Activated gamma-delta T cell treated with anti-CD3 and anti-CD28 coated beads, Interleukin-2, amount 50 U/mL, for 16 hours (primary cell): Measurements from ENCODE around the gene GIGYF2.

Source experiments
- DNase-seq: peaks from one replicate; pipeline ENCODE4 v3.0.0-alpha.2; 2020; ENCODE audit warnings: low read depth

GIGYF2 gene

DNA sequence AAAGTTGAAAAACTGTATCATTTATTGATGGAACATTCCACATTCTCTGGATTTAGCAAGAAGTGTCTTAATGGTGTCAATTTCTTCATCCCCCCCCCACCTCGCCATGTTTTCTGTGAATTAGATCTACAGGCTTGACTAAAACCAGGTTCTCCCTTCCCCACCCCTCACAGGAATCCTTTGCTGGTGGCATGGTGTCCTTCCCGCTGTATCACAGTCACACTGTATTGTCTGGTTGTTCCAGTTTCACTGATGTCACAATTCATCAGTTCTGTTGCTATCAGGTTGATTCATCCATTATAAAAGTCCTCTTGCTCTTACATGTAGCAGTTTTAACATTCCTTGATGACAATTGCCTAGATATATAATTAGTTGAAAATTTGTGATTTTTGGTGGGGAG is 166.9 kb downstream of the GIGYF2 start:
- DNase-seq = no peak

DNA sequence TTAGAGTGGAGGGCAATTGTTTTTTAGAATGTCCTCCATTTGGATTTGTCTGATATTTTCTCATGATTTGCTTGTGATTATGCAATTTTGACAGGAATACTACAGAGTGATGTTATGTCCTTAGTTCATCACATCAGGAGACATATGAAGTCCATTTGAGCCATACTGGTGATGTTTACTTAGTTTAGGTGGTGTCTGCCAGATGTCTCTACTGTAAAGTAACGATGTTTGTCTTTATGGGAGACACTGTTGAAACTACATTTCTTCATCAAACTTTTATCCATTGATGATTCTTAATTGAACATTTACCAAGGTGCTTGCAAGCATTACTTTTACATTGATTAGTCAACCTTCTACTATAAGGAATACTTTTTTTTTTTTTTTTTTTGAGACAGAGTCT is 168.0 kb downstream of the GIGYF2 start:
- no peak for DNase-seq

DNA sequence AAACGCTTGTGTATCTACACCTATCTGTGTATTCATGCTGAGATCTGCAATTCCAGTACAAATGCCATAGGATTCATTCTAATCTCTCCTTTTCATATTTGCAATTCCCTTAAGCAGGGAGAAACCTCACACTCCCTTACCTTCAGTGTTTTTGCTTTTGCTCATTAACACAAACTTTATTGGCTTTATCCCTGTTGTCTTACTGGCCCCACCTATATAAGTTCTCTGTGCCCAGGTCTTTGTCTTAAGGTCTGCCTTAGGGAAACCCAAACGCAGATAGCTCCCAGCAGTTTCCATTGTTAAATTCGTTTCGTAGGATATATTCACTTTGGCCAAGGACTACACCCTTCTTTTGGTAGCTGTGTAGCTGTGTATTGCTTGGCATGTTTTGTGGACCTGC is 169.0 kb downstream of the GIGYF2 start:
- no peak for DNase-seq

DNA sequence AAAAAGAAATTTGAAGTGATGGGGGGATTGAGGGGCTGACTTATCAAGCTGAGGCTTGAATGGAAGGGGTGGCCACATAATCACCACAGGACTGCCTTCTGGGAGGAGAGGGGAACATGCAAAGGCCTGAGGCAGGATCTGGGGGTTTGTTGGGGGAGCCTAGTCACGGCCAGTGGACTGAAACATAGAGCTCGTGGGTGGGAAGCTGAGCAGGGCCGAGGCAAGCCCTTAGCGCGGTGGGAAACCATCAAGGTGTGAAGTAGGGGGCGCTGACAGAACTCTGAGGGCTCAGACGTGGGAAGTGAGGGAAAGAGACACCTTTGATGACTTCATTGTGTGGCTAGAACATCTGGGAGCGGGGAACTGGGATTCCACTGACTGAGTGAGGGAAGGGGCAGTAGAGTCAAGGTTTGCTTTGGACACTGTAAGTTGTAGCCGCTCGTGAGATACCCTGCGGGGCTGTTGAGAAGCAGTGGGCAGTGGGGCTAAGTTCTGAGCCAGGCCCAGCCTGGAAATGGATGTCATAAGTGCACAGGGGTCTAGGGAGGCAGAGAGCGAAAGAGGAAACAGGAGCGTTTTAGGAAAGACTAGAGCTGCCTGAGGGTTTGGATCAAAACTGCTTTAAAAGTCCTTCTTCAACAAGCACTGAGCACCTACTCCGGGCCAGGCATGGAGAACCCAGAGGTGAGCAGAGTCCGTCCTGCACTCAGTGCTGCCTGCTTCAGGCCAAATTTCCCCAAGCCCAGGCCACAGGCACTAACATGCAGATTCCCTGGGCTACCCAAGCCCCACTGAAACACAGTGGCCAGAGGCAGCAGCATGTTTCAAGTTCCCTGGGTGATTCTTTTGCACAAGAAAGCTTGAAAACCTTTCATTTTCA is 172.2 kb downstream of the GIGYF2 start:
- no peak for DNase-seq

DNA sequence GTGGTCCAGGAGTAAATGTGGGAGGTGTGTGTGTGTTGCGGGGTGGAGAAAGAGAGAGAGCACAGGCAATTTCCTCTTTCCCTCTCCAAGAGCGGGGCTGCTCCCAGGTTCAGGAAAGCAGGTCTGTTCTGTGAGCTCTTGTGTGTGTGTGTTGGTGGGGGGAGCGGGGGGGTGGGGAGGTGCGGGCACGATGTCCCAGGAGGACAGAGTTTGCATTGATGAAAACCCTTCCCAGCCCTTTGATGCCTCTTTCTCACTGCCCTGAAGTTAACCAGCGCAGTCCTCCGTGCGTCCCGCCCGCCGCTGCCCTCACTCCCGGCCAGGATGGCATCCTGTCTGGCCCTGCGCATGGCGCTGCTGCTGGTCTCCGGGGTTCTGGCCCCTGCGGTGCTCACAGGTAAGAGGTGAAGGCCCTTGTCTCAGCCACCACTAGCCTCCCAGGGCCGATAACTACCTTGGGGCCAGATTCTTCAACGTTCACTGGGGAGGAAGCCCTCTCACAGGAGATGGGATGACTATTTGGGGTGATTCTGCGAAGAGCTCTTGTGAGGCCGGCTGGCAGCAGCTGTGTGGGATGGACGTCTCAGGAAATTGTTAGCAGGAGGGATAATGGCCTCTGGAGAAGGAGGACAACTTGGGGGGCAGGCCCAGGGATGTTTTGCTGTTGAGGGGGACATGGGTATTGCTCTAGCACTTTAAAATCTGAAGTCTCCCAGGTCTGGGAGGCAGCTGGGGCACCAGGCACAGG is 173.1 kb downstream of the GIGYF2 start, which contains the start of gene SNORC:
TSS of gene SNORC (plus strand) at position 247 of the 748 bp plus-strand sequence. CDS start at position 325, 78 bp downstream.
- no peak for DNase-seq

DNA sequence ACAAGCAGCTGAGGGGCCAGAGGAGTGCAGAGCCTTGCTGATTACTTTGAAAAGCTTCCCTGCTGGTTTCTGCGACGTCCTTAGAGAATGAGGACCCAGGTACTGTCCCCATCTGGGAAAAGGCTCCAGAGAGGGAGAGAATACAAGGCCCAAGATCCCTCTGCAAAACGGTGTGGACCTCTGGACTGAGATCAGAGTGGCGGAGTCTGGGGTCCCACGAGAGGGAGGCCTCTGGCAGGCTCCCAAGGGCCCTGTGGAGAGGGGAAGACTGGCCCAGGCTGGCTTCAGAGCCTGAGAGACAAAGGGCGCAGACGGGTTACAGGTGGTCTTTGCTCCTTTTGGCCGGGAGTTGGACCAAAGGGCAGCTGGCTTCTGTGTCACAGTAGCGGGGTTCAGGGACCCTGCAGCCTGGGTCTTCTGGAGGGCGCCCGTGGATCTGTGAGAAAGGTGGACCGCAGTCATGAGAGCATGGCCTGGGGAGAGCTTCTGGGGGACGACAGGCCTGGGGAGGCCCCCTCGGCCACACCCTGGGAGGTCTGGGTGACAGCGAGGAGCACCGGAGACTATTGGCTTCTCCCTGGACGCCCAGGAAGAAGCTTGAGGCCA is 173.7 kb downstream of the GIGYF2 start:
- no peak for DNase-seq

DNA sequence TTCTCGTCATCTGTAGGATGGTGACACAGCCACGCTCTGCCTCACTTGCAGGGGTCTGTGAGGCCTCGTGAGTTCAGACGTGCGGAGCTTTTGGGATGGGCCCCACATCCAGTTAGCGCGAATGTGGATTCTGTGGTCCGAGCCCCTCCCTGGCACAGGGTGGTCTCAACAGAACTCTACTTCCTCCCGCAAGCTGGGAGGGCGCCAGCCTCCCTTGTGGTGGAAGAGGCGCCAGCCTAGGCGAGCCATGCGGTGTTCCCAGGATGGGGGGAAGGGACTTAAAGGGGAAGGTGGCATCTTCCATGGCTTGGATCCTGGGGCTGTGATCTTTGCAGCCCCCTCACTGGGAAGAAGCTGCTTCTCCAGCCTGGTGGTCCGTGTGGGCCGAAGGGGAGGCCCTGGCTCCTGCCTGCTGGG is 174.3 kb downstream of the GIGYF2 start:
- no peak for DNase-seq

DNA sequence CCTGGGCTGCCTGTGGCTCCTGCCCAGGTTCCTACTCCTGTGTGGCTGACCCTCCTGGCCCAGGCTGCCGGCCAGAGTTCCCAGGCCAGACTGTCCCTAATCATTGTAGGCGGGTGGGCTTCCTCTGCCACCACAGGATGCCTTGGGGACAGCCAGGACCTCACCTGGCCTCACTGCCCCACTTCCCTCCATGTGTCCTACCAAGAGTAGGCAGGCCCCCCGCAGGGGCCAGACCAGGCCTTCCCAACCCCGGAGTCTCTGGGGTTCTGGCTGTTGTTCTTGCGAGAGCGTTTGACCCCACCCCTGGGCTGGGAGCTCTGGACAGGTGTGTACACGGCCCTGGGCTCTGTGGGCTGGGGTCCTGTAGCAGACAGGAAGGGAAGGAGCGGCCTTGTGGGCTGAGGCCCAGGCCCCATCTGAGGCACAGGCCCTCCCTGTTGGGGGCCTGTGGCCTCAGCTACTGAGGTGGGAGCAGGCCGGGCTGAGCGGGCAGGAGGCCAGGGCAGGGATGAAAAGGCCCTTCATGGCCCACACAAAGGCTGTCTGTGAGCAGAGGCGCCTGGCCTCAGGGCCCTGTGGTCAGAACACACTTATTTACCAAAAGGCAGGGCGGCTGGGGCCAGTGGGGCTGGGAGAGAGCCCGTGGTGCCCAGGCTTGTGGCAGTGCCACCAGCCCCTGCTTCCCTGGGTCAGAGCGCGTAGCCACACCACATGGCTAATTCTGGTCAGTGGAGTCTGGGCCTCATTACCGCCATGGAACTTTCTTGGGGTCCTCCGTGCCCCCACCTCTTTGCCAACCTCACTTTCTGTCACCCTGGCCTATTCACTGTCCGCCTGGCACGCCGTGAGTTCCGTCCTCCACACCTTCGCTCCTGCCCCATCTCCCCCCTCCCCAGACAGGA is 175.0 kb downstream of the GIGYF2 start:
- DNase-seq = no peak

DNA sequence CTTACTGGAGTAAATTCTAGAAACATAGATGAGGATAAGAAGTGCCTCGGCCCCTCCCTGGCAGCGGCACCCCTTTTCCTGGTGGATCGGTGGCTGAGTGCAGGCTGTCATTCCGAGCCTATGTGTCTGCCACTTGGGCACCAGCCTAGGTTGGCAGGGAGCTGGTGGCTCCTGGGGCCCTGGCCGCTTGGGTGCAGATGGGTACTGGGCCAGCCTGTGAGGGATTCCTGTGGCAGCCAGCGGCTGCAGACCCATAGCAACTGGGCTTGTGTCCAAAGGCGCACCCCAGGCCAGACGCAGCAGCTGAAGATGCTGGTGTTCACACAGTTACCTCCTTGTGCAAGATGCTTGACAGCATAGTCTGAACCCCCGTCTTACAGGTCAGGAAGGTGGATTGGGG is 175.7 kb downstream of the GIGYF2 start:
- no peak for DNase-seq

DNA sequence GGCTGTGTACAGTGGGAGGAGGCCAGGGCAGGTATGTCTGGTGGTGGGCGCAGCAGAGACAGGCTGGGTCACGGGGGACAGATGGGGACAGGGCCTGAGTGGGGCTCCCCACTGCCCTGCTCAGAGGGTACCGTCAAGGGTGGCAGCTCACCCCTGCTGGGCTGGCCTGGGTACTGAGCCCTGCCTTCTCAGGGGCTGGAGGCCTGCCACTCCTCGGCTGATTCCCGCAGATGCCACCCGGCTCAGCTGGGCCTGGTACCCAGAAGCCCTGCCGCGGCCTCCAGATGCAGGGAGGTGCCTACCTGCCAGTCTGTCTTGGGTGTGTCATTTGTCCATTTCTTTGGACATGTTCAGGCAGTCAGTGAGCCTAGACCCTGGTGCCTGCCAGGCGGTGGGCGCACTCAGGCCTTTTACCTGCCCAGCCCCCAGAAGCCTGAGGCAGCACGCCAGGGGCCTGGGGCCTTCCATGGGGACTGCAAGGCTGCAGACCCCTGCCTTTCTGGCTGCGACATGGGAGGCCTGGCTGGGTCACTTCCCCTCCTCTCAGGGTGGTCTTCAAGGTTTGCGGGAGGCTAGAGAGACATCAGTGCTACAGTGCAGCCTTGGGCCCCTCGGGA is 176.3 kb downstream of the GIGYF2 start:
- DNase-seq = no peak

DNA sequence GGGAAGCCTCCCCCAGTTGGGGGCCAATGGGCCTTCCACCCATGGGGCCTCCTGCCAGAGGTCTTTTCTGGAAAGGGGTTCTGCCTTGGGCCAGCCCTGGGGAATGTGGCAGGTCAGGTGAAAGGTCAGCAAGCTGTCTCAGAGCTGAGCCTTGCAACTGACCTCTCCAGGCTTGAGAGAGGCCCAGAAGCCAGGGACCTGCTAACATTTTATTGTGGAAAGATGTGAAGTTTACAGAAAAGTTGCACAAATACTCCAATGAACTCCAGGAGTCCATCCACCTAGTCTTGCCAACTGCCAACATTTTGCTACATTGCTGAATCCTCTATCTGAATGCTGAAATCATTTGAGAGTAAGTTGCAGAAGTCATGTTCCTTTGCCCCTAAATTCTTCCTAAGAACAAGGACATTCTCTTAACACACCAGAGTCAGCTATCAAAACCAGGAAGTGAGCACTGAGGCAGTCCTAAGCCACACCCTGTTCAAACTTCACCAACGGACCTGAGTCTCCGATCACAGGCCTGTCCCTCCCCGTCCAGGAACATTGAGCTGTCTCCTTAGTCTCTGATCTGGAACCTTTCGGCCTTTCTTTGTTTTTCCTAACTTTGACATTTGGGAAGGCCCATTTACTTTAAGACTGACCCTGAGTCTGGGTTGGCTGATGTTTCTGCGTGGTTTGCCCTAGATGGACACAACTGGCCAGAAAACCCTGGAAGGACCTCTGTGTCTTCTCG is 176.9 kb downstream of the GIGYF2 start:
- DNase-seq = no peak

DNA sequence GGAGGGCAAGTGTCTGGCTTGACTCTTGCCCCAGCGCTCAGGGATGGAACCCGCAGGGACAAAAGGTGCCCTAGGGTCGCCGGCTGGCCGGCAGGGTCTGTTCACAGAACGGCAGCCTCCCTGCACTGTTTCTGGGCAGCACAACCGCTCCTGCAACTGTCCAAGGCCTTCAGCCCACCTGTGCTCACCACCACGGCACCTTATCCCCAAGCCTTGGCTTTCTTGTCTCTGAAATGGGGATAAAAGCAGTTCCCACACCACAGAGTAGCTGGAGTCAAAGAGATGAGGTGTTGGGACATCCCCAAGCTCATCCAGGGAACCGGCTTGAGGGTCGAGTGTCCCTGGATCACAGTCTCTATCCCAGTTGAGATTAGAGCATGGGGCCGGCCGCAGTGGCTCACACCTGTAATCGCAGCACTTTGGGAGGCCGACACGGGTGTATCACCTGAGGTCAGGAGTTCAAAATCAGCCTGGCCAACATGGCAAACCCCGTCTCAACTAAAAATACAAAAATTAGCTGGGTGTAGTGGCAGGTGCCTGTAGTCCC is 177.6 kb downstream of the GIGYF2 start:
- no peak for DNase-seq

DNA sequence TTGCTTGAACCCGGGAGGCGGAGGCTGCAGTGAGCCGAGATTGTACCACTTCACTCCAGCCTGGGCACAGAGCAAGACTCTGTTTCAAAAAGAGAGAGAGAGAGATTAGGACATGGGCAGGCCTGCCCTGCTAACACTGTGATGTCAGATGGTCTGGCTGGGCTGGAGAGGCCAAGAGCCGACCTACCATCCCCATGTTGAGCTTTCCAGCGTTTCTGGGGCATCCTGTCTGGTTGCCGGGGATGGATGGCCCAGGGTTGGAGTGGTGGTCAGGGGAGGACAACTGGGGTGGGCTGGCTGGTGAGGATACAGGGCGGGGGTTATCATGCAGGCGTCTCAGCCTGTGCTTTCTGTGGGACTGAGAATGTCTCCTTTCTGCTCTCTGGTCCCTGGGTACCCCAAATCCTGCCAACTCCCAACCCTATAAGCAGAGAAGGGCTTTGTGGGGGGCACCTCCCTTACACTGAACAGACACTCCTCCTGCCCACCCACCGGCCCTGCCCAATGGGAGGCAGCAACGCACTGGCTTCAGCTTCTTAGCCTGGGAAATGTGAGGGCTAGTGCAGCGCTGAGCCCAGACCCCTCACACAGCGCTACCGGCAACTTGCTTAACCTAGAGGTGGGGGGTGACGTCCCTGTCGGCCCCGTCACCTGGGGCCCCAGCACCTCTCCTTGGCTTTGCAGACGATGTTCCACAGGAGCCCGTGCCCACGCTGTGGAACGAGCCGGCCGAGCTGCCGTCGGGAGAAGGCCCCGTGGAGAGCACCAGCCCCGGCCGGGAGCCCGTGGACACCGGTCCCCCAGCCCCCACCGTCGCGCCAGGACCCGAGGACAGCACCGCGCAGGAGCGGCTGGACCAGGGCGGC is 178.4 kb downstream of the GIGYF2 start:
- DNase-seq = no peak

DNA sequence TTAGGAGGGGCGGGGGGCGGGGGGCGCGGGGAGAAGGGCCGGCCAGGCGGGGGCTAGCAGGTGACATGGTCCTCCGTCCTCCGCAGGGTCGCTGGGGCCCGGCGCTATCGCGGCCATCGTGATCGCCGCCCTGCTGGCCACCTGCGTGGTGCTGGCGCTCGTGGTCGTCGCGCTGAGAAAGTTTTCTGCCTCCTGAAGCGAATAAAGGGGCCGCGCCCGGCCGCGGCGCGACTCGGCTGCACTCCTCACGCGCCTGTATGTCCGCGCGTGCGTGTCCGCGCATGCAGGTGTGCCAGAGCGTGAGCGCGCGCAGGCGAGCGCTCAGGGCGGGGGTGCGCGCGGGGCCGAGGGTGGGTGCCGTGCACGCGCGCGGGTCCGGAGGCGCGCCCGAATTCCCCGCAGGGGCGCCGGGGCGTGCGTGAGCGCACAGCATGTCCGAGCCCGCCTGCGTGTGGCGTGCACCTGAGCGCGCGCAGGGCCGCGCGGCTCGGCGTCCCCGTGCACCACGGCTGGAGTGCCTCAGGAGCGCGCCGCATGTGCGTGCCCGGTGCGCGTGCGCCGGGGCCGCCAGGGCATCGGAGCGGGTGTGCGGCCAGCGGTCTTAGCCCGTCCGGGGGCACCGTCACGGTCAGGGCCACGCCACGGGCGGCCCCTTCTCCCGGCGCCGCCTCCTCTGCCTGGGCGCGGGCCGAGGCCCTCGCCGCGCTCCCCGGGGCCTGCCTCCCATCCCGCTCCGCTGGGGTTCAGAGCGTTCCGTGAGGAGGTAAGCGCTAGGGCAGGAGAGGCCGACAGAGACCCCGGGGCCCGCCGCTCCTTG is 179.2 kb downstream of the GIGYF2 start:
- DNase-seq = no peak

DNA sequence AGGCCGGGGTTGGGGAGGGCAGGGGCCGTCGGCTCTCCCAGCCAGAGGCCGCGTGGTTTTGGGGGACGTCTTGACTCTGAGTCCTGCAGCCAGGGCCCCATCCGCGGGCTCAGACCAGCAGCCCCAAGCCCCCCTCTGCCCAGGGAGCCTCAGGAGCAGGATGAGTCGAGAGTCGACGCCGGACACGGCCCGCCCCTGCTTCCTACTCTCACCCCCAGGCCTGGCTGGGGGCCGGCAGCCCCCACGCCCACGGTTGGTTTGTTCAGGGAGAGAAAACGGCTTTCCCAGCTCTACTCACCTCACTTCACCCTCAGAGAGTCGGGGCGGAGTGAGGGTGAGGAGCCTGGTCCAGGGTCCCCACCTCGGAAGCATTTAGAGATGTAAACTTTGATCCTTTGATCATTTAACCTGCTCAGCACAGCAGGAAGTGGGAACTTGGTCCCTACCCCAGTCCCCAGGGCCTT is 179.9 kb downstream of the GIGYF2 start:
- DNase-seq = no peak

DNA sequence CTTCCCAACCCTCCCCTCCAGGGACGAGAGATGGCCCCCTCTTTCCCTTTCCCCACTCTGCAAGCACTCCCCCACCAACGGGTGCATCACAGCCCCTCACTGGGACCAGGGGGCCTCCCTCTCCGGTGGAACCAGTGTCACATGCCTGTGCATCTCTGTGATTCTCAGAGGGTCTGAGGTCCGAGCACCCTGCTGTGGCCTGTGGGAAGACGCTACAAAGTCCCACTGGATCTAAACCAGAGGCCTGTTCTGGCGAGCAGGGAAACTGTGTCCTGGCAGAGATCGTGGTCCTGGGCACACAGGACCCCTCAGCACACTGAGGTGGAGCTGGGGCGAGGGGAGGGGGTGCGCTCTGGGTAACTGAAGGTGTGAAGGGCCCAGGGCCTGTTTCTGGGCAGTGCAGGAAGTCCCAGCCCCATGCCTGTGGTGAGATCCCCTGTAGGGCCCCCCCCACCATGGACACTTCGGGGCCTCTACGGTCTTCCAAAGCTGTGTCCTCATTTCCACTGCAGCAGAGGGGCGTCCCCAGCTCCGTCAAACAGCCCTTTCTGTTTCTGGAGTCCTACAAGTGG is 180.9 kb downstream of the GIGYF2 start:
- DNase-seq = no peak

DNA sequence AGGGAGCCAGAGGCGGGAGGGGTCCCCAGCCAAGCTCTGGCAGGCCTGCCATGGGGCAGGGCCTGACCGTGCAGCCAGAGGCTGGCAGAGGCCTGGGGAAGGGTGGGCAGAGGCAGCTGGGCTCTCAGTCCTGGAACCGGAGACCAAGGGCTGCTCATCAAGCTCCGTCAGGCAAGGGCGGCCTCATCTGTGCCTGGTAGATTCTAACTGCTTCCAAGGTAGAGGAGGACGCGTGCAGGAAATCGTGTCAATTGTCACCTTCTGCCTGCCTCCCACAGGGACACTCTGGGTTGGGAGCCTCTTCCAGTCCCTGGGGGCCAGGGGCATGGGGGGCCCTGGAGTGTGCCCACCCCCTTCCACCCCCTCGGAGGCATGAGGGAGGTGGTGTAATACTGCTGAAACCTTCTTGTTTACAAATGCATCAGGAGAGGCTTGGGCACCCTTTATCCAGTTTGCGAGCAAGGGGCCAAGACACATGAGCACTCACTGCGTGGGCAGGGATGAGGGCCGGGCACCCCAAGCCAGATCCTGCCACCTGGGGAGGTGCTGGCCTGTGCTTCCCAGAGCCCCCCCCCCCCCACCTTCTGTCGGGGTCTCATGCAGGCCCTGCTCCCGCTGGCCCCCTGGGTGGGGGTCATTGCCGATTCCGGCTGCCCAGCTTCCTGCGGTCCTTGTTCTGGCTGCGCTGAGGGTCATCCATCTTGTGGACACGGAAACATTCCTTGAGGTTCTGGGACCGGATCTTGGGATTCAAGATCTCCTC is 181.9 kb downstream of the GIGYF2 start:
- no peak for DNase-seq
